NCI-H1417 treated with DMSO at 0.1 percent for 48 hours (cell line): ENCODE results near the gene RWDD4.
"Not testable (repeated sequence)": the region's sequence is repeated elsewhere in the genome, so short reads cannot be mapped to it uniquely, and the experiment has no call there.

ENCODE experiments used
- DNase-seq: peaks from one replicate; lab custom pipeline; 2025; lab: John Stamatoyannopoulos, UW

RWDD4 gene

GRCh38 chr4:183635741-183636140 is 23.2 kb downstream of the RWDD4 start:
- DNase-seq = no peak

GRCh38 chr4:183635321-183635720 is 23.7 kb downstream of the RWDD4 start:
- DNase-seq = no peak

GRCh38 chr4:183633476-183634400 is 25.2 kb downstream of the RWDD4 start:
- no peak for DNase-seq

DNA sequence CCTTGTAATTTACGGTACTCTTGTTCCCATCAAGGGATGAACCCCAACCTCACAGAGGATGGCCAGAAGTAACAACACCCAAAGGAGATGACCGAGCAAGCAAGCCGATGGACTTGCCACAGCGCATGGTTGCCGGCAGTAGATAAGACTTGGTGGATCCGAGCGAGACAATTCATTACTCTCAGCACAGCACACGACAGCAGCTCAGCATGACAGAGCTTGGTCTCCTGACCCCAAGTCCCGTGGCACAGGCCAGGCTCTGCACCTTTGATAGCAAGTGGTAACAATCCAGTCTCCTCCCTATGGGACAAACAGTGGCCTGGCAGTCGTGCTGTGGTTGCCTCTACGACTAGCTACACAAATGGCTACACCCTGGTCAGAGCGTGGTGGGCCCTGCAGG is 26.3 kb downstream of the RWDD4 start:
- DNase-seq = no peak

GRCh38 chr4:183631577-183632198 is 27.3 kb downstream of the RWDD4 start:
- no peak for DNase-seq

GRCh38 chr4:183627979-183628588 is 30.9 kb downstream of the RWDD4 start:
- DNase-seq = no peak

GRCh38 chr4:183627286-183627685 is 31.7 kb downstream of the RWDD4 start:
- not testable (repeated sequence) for DNase-seq

DNA sequence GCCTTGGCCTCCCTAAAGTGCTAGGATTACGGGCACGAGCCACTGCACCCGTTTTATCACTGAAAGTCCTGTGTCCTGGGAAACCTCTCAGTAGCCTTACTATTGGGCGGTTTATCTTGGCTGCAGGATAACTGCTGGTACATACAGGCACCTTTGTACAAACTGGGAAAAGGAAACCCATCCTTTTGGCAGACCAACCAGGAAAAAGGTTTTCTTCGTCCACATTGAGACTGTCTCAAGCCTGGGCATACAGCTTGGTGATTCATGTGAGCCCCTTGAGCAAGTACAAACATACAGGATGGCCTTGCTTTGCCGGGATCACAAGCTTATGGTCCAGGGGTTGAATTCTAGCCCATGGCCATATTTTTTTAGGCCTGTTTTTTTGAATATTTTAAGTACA is 32.8 kb downstream of the RWDD4 start:
- no peak for DNase-seq

DNA sequence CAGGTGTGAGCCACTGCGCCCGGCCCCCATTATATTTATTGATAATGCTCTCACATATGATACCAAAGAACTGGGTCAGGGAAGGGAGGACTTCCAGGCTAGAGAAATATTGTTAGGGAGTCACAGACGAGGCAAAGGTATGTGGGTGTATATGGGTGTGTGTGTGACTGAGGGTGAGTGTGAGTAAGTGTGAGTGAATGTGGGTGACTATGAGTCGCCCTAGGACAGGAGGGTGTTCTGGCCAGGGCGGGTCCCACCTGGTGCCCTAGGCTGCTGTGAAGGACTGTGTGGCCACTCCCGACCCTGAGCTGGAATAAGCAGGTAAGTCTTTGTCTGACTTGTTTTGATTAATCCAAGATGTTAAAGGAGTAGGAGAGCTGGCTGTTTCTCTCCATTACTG is 34.4 kb downstream of the RWDD4 start:
- no peak for DNase-seq

DNA sequence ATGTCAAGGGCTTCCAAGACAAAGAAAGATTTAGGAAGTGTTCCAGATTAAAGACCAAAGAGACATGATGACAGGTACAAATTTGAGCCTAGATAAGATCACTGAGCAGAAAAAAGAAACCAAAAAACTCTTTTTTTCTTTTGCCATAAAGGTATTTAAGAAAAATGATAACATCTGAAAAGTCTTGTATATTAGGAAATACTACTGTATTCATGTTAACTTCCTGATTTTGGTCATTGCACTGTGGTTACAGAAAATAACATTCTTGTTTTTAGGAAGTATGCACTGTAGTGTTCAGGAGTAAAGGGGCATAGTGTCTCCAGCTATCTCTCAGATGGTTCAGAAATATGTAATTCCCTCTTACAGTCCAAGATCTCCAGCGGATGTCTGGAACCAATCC is 37.1 kb downstream of the RWDD4 start:
- no peak for DNase-seq

DNA sequence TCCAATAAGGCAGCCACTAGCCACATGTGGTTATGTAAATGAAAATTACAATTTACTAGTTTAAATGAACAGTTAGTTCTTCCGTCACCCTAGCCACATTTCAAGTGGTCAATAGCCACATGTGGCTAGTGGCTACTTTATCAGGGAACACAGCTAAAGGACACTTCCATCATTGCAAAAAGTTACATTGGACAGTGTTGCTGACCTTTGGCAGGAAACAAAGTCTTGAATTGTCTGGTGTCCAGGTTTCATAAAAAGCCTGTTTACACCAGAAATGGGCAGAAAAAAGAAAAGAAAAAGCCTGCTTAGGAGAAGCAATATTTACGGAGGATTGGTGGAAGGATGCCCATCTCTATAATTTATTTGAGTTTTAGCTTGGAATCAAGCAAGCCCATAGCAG is 38.6 kb downstream of the RWDD4 start:
- no peak for DNase-seq

- DNase-seq = no peak
Observed at GRCh38 chr4:183618681-183619080, 40.3 kb downstream of the RWDD4 start.

- no peak for DNase-seq
Observed at GRCh38 chr4:183617075-183617474, 41.9 kb downstream of the RWDD4 start.

DNA sequence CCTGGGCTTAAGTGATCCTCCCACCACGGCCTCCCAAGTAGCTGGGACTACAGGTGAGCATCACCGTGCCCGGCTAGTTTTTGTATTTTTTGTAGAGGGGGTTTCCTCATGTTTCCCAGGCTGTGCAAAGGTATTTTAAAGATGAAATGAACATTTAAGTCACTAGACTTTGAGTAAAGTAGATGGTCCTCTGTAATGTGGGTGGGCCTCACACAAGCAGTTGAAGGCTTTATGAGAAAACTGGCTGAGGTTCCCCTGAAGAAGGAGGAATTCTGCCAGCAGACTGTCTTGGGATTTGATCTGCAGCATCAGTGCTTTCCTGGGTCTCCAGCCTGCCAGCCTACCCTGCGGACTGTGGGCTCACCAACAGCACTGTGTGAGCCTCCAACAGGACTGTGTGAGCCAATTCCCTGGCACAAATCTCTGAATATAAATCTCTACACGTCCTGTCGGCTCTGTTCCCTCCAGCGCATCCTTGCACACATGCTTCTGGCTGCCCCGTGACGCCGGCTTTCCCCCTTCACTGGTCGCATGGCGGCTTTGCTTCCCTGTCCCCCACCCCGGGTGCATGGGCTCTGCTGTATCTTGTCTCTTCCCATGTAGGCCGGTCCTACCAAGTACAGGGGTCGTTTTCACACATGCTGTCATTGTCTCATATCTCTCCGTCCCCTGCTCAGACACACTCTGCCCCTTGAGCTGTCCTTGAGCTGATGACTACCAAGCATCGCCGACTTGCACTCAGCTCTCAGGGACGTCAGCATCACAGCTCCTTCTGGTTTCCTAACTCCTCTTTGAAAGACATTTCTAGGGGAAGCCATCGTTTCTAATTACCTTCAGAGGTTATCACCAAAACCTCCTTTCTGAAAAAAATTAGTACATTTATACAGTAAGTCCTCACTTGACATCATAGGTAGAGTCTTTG is 46.4 kb downstream of the RWDD4 start:
- no peak for DNase-seq

DNA sequence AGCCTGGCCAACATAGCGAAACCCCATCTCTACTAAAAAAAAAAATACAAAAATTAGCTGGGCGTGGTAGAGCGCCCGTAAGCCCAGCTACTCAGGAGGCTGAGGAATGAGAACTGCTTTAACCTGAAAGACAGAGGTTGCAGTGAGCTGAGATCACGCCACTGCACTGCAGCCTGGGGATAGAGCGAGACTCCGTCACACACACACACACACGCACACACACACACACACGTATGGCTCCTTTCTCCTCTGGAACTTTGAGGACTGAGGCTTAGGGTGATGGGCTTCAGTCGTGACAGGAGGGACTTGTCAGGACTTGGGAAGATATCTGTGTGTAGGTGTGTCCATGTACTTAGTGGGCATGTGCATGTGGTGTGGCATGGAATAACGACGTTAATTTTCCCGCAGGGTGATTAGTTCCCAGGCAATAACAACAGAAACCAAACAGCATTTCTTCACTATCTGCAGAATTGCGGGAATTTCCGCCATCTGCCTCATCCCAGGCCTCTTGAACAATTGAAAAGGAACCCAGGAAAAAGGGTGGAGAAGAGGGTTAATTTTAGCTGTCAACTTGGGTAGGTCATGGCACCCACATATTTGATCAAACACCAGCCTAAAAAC is 47.7 kb downstream of the RWDD4 start:
- DNase-seq = no peak

DNA sequence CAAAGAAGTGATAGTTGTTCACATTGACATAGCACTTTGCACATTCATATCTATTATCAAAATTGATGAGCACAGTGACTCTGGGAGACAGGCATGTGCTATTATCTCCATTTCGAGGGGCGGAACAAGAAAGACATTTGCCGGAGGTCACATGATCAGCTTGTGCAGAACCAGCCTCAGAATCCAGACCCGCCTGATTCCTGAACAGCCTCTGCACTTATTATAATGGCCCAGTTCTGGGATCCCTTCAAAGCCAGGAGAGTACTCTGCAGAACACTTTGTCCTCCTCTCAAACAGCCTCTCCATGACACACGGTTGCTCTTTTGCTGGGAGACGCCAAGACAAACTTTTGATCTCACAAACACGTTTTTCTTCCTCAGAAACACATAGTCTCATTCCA is 48.4 kb downstream of the RWDD4 start:
- no peak for DNase-seq

- no peak for DNase-seq
Observed at GRCh38 chr4:183610033-183610432, 49.0 kb downstream of the RWDD4 start.

DNA sequence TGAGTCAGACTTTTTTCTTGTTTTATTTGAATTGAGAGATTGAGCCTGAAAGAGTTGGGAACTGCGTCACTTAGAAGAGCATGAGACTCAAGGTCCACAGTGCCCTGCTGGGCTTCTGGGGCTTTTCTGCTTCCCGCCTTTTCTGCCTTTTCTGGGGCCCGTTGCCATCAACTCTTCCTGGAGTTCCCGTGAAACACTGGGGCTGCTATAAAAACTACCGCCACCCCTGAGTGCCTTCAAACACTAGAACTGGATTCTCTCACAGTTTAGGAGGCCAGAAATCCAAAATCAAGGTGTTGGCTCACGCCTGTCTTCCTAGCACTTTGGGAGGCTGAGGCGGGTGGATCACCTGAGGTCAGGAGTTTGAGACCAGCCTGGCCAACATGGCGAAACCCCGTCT is 49.8 kb downstream of the RWDD4 start:
- no peak for DNase-seq

DNA sequence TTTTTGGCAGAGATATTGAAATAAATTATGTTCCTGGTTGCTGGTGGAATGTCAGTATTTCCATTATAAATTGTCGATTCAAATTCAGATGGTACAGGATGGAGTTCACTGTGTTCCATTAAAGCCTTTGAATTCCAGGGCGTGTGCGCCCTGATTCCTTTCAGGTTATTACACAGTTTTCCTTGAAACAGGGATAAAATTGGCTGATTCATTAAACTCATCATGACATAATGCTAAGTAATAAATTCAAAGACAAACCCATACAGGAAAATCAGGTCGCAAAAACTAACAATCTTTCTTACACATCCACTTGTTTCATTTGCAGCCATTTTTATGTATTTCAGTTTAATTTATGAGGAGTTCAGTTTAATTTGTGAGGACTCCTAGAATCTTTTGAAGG is 51.1 kb downstream of the RWDD4 start:
- no peak for DNase-seq

DNA sequence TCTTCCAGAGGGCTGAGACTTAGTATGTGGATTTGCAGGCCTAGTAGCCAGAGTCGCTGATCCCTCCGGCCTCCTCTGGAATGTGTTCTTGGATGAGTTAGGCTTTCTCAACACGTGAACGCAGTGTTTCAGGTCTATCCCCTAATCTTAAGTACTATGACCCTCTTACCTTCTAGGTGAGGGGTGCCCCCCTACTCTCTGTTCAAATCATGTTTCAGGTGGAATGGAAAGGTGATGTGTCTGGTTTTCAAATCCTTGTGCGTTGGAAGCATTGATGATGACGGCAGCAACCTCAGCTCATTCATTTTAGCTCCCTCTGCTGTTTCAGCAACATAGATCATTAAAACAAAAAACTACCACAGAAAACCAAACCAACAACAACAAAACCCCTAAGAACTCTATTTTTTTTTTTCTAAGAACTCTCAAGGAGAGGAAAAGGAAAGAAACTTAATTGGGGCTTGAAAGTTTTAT is 56.4 kb downstream of the RWDD4 start:
- DNase-seq = no peak

- no peak for DNase-seq
Observed at GRCh38 chr4:183601381-183601780, 57.6 kb downstream of the RWDD4 start.
